ENCODE measurements around the gene TRERF1.

DNA sequence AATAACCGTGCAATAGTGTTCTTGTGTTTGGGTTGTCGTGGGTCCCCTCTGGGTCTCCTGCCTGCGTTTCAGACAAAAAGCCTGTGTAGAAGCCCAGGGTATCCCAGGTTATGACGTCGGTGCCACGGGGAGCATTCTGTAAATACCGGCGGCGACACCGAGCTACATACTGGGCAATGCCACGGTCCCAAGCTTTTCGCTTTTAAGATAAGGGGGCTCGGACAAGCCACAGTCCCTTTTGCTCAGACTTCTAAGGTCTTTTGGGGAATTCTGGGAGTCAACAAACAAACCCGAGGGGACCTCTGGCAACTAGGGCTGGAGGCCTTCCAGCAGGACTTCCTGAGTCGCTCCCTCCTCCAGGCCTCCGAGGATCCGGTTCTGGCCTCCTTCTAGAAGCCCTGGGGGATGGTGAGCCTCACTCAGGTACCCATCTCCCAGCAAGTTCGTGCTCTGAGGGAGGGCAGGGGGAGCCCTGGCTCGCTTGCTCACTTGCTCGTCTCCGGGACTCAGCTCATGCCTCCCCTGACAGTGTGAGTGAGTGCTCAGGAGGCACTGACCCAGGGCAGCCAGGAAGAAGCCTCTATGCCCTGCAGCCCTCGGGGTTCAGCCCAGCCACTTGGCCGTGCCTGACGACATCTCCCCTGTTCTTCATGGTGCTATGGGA, 171.6 kb downstream of the TRERF1 start:
- TF ChIP-seq ZC3H10 (CRISPR knock-in tag; IDR thresholded peaks at IDR 0.05), result no peak
- TF ChIP-seq ZFP3 (CRISPR knock-in tag; IDR thresholded peaks at IDR 0.05), result no peak
